Measurements from ENCODE around the gene LRFN5.
"Not testable (repeated sequence)": the region's sequence is repeated elsewhere in the genome, so short reads cannot be mapped to it uniquely, and the experiment has no call there.

The LRFN5 gene

DNA sequence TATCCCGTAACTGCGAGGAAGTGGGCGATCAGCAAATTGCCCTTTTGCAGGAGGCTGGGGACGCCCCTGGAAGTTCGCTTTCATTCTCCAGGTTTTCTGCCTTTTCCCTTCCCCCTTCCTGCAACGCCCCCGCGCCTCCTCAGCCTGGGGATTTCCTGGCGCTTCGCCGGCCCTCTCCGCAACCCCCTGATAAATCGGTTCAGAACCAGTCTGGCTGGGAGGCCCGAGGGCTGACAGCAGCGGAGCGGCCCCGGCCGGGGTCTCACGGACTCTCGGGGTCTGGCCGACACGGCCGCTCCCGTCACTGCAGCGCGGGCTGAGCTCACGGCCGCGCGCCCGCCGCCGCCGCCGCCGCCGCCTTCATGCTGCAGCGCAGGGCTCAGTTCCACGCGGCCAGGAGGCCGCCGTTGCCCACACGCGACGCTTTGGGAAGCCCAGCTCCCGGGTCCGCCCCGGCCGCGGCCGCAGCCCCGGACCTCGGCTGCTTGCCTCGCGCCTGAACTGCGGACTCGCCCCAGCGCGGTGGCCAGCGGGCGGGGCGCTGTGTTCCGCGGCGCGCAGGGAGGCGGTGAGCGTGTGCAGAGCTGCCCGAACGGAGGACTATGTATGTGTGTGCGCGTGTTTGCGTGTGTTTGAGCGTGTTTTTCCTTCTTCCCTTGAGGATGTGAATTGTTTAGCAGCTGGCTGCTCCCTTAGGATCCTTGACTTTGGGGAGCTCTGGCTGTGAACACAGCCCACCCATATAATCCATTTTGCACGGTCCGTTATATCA, at the start of gene LRFN5:
Gene LRFN5, plus strand, starts transcription at position 345 of the 772 bp plus-strand sequence.
- H3K27me3 ChIP-seq (ENCODE audit: insufficient read depth, low read depth), result no peaks in the 10 kb centered on the region
- H3K79me2 ChIP-seq (ENCODE audit: insufficient read depth, low read depth), result no peaks in the 10 kb centered on the region
- no peaks in the 10 kb centered on the region for H3K4me1 ChIP-seq (ENCODE audit: low read depth, poor library complexity, severe bottlenecking)
- no peak within 1 kb of the TSS for H3K27ac ChIP-seq
- H2AFZ ChIP-seq (ENCODE audit: low read depth), result peak within 1 kb of the TSS; percentile 78
- TF ChIP-seq, protein P1, sequence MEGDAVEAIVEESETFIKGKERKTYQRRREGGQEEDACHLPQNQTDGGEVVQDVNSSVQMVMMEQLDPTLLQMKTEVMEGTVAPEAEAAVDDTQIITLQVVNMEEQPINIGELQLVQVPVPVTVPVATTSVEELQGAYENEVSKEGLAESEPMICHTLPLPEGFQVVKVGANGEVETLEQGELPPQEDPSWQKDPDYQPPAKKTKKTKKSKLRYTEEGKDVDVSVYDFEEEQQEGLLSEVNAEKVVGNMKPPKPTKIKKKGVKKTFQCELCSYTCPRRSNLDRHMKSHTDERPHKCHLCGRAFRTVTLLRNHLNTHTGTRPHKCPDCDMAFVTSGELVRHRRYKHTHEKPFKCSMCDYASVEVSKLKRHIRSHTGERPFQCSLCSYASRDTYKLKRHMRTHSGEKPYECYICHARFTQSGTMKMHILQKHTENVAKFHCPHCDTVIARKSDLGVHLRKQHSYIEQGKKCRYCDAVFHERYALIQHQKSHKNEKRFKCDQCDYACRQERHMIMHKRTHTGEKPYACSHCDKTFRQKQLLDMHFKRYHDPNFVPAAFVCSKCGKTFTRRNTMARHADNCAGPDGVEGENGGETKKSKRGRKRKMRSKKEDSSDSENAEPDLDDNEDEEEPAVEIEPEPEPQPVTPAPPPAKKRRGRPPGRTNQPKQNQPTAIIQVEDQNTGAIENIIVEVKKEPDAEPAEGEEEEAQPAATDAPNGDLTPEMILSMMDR (conservative IDR thresholded peaks at IDR 0.05; ENCODE audit: low read depth, low read length), result no peak
- H3K4me3 ChIP-seq (IDR thresholded peaks at IDR 0.05; ENCODE audit: insufficient read depth, low read depth, low read length), result no peak within 1 kb of the TSS
- H3K36me3 ChIP-seq (ENCODE audit: insufficient read depth), result no peaks in the 10 kb centered on the region
- no peaks in the 10 kb centered on the region for H4K20me1 ChIP-seq (ENCODE audit: insufficient read depth)
- H3K4me2 ChIP-seq, result peak within 1 kb of the TSS; percentile 57; the same call in 1 of the 2 replicates
- H3K9ac ChIP-seq, result peak within 1 kb of the TSS; percentile 25; the same call in 1 of the 2 replicates

DNA sequence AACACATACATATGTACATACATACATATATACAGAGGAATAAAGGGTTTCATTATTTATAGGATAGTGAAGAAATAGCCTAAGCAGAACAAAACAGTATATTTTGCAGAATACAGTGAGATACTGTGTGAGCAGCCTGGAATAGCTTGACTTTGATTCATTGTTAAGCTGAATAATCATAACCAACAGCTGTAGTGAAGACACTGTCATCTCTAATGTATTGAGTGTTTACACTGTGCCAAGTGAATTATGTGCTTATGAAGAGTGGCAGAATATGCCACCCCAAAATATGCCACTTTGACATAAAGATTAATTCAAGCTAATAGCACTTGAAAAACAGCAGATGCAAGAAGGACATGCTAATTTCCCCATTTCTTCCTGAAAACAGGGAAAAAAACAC, 48.2 kb upstream of the LRFN5 start:
- H3K9ac ChIP-seq, result no peak overlapping the region
- no peaks in the 10 kb centered on the region for H3K79me2 ChIP-seq (ENCODE audit: insufficient read depth, low read depth)
- no peak overlapping the region for H3K4me3 ChIP-seq (IDR thresholded peaks at IDR 0.05; ENCODE audit: insufficient read depth, low read depth, low read length)
- H3K27me3 ChIP-seq (ENCODE audit: insufficient read depth, low read depth), result no peaks in the 10 kb centered on the region
- H3K4me1 ChIP-seq (ENCODE audit: low read depth, poor library complexity, severe bottlenecking), result no peaks in the 10 kb centered on the region
- H4K20me1 ChIP-seq (ENCODE audit: insufficient read depth), result no peaks in the 10 kb centered on the region
- no peak overlapping the region for H2AFZ ChIP-seq (ENCODE audit: low read depth)
- TF ChIP-seq, protein P1 (conservative IDR thresholded peaks at IDR 0.05; ENCODE audit: low read depth, low read length), result no peak
- no peaks in the 10 kb centered on the region for H3K36me3 ChIP-seq (ENCODE audit: insufficient read depth)
- no peak overlapping the region for H3K4me2 ChIP-seq
- H3K27ac ChIP-seq, result no peak overlapping the region

DNA sequence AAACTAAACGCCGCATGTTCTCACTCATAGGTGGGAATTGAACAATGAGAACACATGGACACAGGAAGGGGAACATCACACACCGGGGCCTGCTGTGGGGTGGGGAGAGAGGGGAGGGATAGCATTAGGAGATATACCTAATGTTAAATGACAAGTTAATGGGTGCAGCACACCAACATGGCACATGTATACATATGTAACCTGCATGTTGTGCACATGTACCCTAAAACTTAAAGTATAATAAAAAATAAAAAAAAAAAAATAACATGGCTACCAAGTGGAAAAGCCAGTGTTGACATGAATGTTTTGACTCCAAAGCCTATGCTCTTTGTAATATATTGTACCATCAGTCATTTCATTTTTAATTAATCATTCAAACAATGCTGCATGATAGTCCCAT, 39.8 kb upstream of the LRFN5 start:
- not testable (repeated sequence) for H4K20me1 ChIP-seq (ENCODE audit: insufficient read depth); H3K27ac ChIP-seq; H2AFZ ChIP-seq (ENCODE audit: low read depth); H3K9ac ChIP-seq; H3K79me2 ChIP-seq (ENCODE audit: insufficient read depth, low read depth); H3K27me3 ChIP-seq (ENCODE audit: insufficient read depth, low read depth); H3K36me3 ChIP-seq (ENCODE audit: insufficient read depth); H3K4me3 ChIP-seq (IDR thresholded peaks at IDR 0.05; ENCODE audit: insufficient read depth, low read depth, low read length); H3K4me2 ChIP-seq; H3K4me1 ChIP-seq (ENCODE audit: low read depth, poor library complexity, severe bottlenecking)

DNA sequence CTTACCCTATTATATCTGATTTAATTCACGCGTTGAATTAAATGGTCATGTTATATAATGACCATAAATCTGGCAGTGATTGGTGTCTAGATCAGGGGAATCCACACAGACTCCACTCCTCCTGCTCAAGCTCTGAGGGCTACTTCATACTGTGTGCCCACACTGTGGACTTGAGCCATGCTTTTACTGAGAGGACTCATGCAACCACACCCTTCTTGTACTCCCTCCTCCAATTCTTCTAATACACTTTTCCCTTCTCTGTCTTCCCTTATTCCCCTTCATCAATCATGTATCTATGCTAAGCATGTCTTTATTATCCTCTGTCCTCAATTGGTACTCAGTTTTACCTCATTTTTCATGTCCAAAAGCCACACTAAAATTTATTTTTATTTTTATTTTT, 37.7 kb upstream of the LRFN5 start:
- H3K9ac ChIP-seq, result no peak overlapping the region

More for the DNA sequence above, 37.7 kb upstream of the LRFN5 start:
- H3K79me2 ChIP-seq (ENCODE audit: insufficient read depth, low read depth), result no peaks in the 10 kb centered on the region
- TF ChIP-seq, protein P1 (conservative IDR thresholded peaks at IDR 0.05; ENCODE audit: low read depth, low read length), result no peak
- no peak overlapping the region for H2AFZ ChIP-seq (ENCODE audit: low read depth)
- H3K4me1 ChIP-seq (ENCODE audit: low read depth, poor library complexity, severe bottlenecking), result no peaks in the 10 kb centered on the region
- no peak overlapping the region for H3K27ac ChIP-seq
- no peak overlapping the region for H3K4me3 ChIP-seq (IDR thresholded peaks at IDR 0.05; ENCODE audit: insufficient read depth, low read depth, low read length)
- no peaks in the 10 kb centered on the region for H3K36me3 ChIP-seq (ENCODE audit: insufficient read depth)
- no peak overlapping the region for H3K4me2 ChIP-seq
- H3K27me3 ChIP-seq (ENCODE audit: insufficient read depth, low read depth), result no peaks in the 10 kb centered on the region
- no peaks in the 10 kb centered on the region for H4K20me1 ChIP-seq (ENCODE audit: insufficient read depth)
